Sigmoid colon (tissue), 7 donors: Measurements from ENCODE around the gene ASXL1. TPM values are rescaled to one million over a fixed set of nuclear protein-coding genes. Genes with fewer than 3 reads are reported as not detected.

Source experiments
- DNase-seq: peaks from one replicate; pipeline ENCODE4 v3.0.0-alpha.2; 2019
- H3K27ac ChIP-seq, 4 donors: fragments of 200-600 bp; sonication (generic); one replicate each; pipeline ENCODE4 v1.5.1; 2016 to 2019; ENCODE audit warnings: mild to moderate bottlenecking in 1 of 4
- H3K27me3 ChIP-seq, 3 donors: fragments of 200-600 bp; sonication (generic); one replicate each; pipeline ENCODE4 v1.5.1; 2019; ENCODE audit warnings: mild to moderate bottlenecking in 1 of 3
- H3K36me3 ChIP-seq, 4 donors: fragments of 200-600 bp; sonication (generic); one replicate each; pipeline ENCODE4 v1.5.1; 2016 to 2019
- H3K4me1 ChIP-seq, 4 donors: fragments of 200-600 bp; sonication (generic); one replicate each; pipeline ENCODE4 v1.5.1; 2017 to 2019
- H3K4me3 ChIP-seq, 4 donors: fragments of 200-600 bp; sonication (generic); one replicate each; pipeline ENCODE4 v1.5.1; 2017 to 2019; ENCODE audit warnings: mild to moderate bottlenecking in 2 of 4, moderate library complexity in 1 of 4
- H3K9me3 ChIP-seq, 4 donors: fragments of 200-600 bp in 3 of 4; sonication (generic) in 3 of 4; one replicate each; pipeline versions ENCODE4 v1.5.1 to v1.6.1; 2013 to 2019
- EP300 ChIP-seq, 4 donors: sonication (generic); formaldehyde crosslinking; IDR thresholded peaks; one replicate each; pipeline ENCODE4 v1.6.1; 2017; ENCODE audit warnings: antibody characterized with exemption in 4 of 4
- POLR2A ChIP-seq, 2 donors: fragments of 450-650 bp; IDR thresholded peaks; one replicate each; pipeline ENCODE4 v1.6.1; 2016; ENCODE audit warnings: antibody characterized with exemption in 2 of 2, mild to moderate bottlenecking in 2 of 2, moderate library complexity in 2 of 2
- POLR2AphosphoS5 ChIP-seq, 4 donors: sonication (generic); formaldehyde crosslinking; IDR thresholded peaks; one replicate each; pipeline ENCODE4 v1.6.1; 2017; ENCODE audit warnings: antibody characterized with exemption in 4 of 4
- WGBS, 2 donors: extraction: QIAGEN DNeasy Blood & Tissue Kit; methylation state at CpG; one replicate each; pipeline ENCODE4 v1.1.7; 2013; 5-methylcytosine and 5-hydroxymethylcytosine counted together
- intact Hi-C: fragments of 100-400 bp; cut with DNase I; formaldehyde crosslinking; loops from one replicate; pipeline ENCODE4 v1.15.1; 2023
- polyA plus RNA-seq, 3 donors: library from polyadenylated mRNA; stranded (reverse); fragments of 200-250 nt; gene quantifications; one replicate each; pipeline ENCODE4 v1.2.3, GENCODE V29; 2013
- total RNA-seq, 4 donors: library from RNA; depleted of rRNA; stranded (reverse); fragments of >200 nt; gene quantifications; one replicate each; pipeline ENCODE4 v1.1.0, GENCODE V29; 2016
- TF ChIP-seq, protein P1 (sequence below), 4 experiments: fragments of 450-650 bp in 3 of 4; fragments of 200-600 bp in 1 of 4; IDR thresholded peaks; one replicate each; pipeline ENCODE4 v1.5.1; 2016 to 2019; ENCODE audit warnings: antibody characterized with exemption in 4 of 4, mild to moderate bottlenecking in 3 of 4, moderate library complexity in 2 of 4
- donor health status: healthy with polysubstance abuse.
- donor health status: Bipolar disorder and iron deficiency.
- donor health status: healthy.

ASXL1 gene
- total and polyA plus RNA-seq, 7 donors: 6.0 to 102 (median 46.7) TPM

DNA sequence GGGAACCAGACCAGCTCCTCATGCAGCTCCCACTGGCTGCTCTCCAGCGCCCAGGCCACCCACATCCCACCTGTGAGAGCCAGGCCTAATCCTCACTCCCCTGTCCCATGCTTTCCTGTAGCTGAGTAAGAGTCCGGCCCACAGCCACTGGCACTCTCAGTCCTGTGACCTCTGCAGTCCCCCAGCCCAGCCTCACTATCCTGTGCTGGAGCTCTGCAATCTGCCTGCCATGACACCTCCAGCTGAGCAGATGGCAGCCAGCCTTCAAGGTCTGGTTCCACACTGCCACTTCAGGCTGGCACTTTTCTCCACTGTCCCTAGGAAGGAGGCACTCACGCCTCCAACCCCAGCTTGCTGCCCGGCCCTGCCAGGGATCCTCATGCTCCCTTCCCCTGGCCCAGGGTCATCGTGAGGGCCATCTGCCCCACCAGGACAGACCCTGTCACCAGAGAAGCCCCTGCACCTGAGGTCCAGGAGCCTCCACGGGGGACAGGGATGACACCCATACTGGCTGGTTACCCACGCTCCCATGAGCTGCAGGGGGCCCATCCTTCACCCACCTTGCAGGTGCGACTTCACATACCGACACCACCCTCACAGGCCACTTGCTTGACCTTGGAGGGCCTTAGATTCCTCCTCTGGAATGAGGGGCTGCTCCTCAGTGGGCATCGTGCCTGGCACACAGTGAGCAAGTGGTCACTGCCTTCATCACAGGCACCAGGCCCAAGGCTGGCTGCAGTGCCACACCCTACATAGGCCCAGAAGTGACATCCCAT, 100.1 kb downstream of the ASXL1 start:
- TF ChIP-seq POLR2A (IDR thresholded peaks at IDR 0.05) (no peak), POLR2AphosphoS5 (IDR thresholded peaks at IDR 0.05) (no peak), EP300 (IDR thresholded peaks at IDR 0.05) (no peak)
- TF ChIP-seq, protein P1, sequence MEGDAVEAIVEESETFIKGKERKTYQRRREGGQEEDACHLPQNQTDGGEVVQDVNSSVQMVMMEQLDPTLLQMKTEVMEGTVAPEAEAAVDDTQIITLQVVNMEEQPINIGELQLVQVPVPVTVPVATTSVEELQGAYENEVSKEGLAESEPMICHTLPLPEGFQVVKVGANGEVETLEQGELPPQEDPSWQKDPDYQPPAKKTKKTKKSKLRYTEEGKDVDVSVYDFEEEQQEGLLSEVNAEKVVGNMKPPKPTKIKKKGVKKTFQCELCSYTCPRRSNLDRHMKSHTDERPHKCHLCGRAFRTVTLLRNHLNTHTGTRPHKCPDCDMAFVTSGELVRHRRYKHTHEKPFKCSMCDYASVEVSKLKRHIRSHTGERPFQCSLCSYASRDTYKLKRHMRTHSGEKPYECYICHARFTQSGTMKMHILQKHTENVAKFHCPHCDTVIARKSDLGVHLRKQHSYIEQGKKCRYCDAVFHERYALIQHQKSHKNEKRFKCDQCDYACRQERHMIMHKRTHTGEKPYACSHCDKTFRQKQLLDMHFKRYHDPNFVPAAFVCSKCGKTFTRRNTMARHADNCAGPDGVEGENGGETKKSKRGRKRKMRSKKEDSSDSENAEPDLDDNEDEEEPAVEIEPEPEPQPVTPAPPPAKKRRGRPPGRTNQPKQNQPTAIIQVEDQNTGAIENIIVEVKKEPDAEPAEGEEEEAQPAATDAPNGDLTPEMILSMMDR (IDR thresholded peaks at IDR 0.05): no peak
- peaks cover 0 to 61% (median 52%) of the 10 kb centered on the region in 4 donors for H3K4me1 ChIP-seq
- H3K36me3 ChIP-seq: peaks cover 1 to 24% (median 8%) of the 10 kb centered on the region in 4 donors
- WGBS, 2 donors: 89% methylated on average over 10 of the region's 10 CpGs
- no peaks in the 10 kb centered on the region for H3K9me3 ChIP-seq
- intact Hi-C loops: no loop called here
- H3K27ac ChIP-seq: peak overlapping the region in 3 of 4 donors; percentile 75 to 78 (median 78)
- H3K27me3 ChIP-seq: no peaks in the 10 kb centered on the region
- peak; percentile 63 for DNase-seq
- no peak overlapping the region for H3K4me3 ChIP-seq

DNA sequence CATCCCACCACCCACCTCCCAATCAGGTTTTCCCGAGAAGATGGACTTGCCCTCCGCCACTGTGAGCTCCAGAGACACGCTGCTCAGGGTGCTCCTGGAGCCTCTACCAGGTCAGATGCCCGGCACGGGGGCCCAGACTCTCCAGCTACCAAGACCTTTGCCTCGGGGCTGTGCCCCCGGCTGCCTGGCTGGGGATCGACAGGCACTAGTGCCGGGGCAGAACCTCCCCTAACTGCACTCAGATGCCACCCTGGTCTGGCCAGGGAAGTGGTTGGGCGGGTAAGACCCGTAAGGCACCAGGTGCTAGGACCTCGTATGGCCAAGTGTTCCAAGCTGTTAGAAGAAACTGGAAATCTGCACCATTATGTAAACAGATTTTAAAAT, 100.7 kb downstream of the ASXL1 start:
- peak; percentile 65 for DNase-seq
- Histone ChIP-seq H3K36me3 (peaks cover 0 to 18% (median 3%) of the 10 kb centered on the region in 4 donors), H3K9me3 (no peaks in the 10 kb centered on the region), H3K4me1 (peaks cover 0 to 66% (median 58%) of the 10 kb centered on the region in 4 donors), H3K27me3 (no peaks in the 10 kb centered on the region), H3K27ac (peak overlapping the region in 2 of 4 donors; percentile 75 to 78), H3K4me3 (no peak overlapping the region)
- WGBS, 2 donors: 81 to 87% methylated on average over 12 of the region's 12 CpGs
- TF ChIP-seq POLR2A (IDR thresholded peaks at IDR 0.05): no peak
- TF ChIP-seq, protein P1 (IDR thresholded peaks at IDR 0.05): no peak
- intact Hi-C loops: no loop called here

DNA sequence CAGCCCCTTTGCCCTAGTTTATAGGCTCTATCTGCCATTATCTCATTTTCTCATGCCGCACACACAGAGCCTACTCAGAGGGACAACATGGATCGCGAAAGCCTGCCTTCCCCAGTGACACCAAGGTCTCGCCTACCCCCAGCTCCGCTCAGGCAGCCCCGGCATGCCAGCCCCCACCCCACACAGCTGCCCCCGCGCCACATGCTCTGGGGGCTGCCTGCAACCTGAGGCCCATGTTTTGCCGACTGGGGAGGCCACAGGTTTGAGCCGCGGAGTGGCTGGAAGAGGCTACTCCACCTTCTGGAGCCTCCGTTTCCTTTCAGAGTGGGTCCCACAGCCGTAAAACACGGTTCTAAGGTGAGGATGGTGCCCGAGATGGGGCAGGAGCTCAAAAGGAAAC, 102.1 kb downstream of the ASXL1 start:
- H3K4me3 ChIP-seq: no peak overlapping the region
- TF ChIP-seq, protein P1 (IDR thresholded peaks at IDR 0.05): no peak
- no peak for TF ChIP-seq POLR2AphosphoS5 (IDR thresholded peaks at IDR 0.05)
- TF ChIP-seq EP300 (IDR thresholded peaks at IDR 0.05): no peak
- no peak for TF ChIP-seq POLR2A (IDR thresholded peaks at IDR 0.05)
- peak; percentile 54 for DNase-seq
- no peaks in the 10 kb centered on the region for H3K9me3 ChIP-seq
- WGBS, 2 donors: 88 to 91% methylated on average over 15 of the region's 15 CpGs
- intact Hi-C loops: loop anchor here (5.0 kb wide), 1 partner anchor 103 kb away; the partner anchor contains the start of gene ASXL1
- H3K27me3 ChIP-seq: no peaks in the 10 kb centered on the region
- peaks cover 0 to 9% (median 3%) of the 10 kb centered on the region in 4 donors for H3K36me3 ChIP-seq
- H3K4me1 ChIP-seq: peaks cover 0 to 78% (median 72%) of the 10 kb centered on the region in 4 donors
- H3K27ac ChIP-seq: no peak overlapping the region

DNA sequence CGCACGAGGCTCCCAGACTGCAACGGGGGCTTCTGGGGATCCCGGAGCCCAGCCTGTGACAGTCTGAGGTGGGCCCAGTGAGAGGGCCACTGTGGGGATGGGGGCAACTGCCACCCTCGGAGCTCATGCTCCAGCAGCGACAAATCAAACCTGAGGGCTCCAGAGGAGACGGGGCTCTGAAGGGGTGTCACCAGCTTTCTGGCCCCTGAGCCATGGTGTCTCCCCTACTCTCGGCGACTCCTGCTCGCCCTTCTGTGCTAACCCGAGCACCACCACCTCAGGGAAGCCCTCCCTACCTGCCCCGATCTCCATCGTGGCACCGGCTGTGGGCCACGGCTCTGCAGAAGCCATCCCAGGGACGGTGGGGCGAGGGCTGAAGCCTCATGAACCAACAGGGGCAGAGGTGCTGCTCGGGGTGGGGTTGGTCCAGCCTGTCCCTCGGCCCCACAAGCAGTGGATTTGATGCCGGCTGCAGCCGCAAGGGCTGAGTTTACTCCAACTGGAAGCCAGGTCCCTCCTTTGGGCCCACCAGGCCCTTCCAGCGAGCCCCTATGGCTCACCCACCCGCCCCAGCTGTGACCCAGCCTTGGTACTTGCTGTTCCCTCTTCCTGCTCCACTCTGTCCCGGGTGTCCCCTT, 102.7 kb downstream of the ASXL1 start:
- Histone ChIP-seq H3K27ac (peak overlapping the region in 2 of 4 donors; percentile 28 to 52), H3K27me3 (no peaks in the 10 kb centered on the region), H3K9me3 (no peaks in the 10 kb centered on the region), H3K4me1 (peaks cover 0 to 81% (median 76%) of the 10 kb centered on the region in 4 donors), H3K36me3 (peaks cover 0 to 3% (median 2%) of the 10 kb centered on the region in 4 donors), H3K4me3 (no peak overlapping the region)
- intact Hi-C loops: loop anchor here (5.0 kb wide), 1 partner anchor 104 kb away; the partner anchor contains the start of gene ASXL1
- DNase-seq: no peak
- TF ChIP-seq POLR2A (IDR thresholded peaks at IDR 0.05) (no peak), EP300 (IDR thresholded peaks at IDR 0.05) (no peak), POLR2AphosphoS5 (IDR thresholded peaks at IDR 0.05) (no peak)
- TF ChIP-seq, protein P1 (IDR thresholded peaks at IDR 0.05): no peak
- WGBS, 2 donors: 95% methylated on average over 24 of the region's 24 CpGs
